ENCODE results near the gene COP1.

DNA sequence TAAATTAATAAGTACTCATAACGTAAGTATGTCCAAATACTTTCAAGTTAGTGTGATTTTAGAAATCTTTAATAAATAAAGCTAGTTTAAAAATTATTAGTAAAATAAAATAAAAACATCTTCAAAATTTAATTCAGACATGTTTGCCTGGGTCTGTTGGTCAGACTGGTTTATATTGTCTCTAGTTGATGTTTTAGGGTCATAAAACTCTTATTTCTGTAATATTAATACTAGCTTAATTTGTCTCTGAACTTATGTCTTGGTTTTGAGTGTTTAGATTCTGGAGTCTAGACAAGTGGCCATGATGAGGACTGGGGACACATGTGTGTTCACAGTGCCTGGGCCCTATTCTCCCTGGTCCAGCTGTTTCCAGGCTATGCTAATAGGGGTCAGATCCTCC lies 279.1 kb downstream of the COP1 start:
- TF ChIP-seq, protein P1, sequence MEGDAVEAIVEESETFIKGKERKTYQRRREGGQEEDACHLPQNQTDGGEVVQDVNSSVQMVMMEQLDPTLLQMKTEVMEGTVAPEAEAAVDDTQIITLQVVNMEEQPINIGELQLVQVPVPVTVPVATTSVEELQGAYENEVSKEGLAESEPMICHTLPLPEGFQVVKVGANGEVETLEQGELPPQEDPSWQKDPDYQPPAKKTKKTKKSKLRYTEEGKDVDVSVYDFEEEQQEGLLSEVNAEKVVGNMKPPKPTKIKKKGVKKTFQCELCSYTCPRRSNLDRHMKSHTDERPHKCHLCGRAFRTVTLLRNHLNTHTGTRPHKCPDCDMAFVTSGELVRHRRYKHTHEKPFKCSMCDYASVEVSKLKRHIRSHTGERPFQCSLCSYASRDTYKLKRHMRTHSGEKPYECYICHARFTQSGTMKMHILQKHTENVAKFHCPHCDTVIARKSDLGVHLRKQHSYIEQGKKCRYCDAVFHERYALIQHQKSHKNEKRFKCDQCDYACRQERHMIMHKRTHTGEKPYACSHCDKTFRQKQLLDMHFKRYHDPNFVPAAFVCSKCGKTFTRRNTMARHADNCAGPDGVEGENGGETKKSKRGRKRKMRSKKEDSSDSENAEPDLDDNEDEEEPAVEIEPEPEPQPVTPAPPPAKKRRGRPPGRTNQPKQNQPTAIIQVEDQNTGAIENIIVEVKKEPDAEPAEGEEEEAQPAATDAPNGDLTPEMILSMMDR (IDR thresholded peaks at IDR 0.05; ENCODE audit: low read depth, low read length), result no peak
- TF ChIP-seq POLR2A (IDR thresholded peaks at IDR 0.05; ENCODE audit: extremely low read depth, insufficient read length) (no peak), MYC (IDR thresholded peaks at IDR 0.05; ENCODE audit: low read depth, low read length) (no peak)
- TF ChIP-seq, protein P2, sequence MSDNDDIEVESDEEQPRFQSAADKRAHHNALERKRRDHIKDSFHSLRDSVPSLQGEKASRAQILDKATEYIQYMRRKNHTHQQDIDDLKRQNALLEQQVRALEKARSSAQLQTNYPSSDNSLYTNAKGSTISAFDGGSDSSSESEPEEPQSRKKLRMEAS (IDR thresholded peaks at IDR 0.05; ENCODE audit: low read depth, low read length), result no peak

All from NB4 (cell line).